ENCODE measurements around the gene XRN1.

The XRN1 gene

GRCh38 chr3:142278451-142278850 is 169.4 kb downstream of the XRN1 start:
- no peak overlapping the region for H3K4me3 ChIP-seq (ENCODE audit: low read length)
- no peak for TF ChIP-seq CTCF (IDR thresholded peaks at IDR 0.05; ENCODE audit: insufficient read depth, low read depth, low read length, missing control alignments)
- DNase-seq (ENCODE audit: low read depth), result no peak

- no peak for TF ChIP-seq CTCF (IDR thresholded peaks at IDR 0.05; ENCODE audit: insufficient read depth, low read depth, low read length, missing control alignments)
- DNase-seq (ENCODE audit: low read depth), result no peak
- H3K4me3 ChIP-seq (ENCODE audit: low read length), result no peak overlapping the region
Measured at GRCh38 chr3:142276781-142277180, 171.1 kb downstream of the XRN1 start.

- no peak for TF ChIP-seq CTCF (IDR thresholded peaks at IDR 0.05; ENCODE audit: insufficient read depth, low read depth, low read length, missing control alignments)
- DNase-seq (ENCODE audit: low read depth), result peak; percentile 55
- no peak overlapping the region for H3K4me3 ChIP-seq (ENCODE audit: low read length)
Measured at GRCh38 chr3:142275856-142276255, 172.0 kb downstream of the XRN1 start.

GRCh38 chr3:142274908-142275307 is 172.9 kb downstream of the XRN1 start:
- DNase-seq (ENCODE audit: low read depth), result no peak
- TF ChIP-seq CTCF (IDR thresholded peaks at IDR 0.05; ENCODE audit: insufficient read depth, low read depth, low read length, missing control alignments), result no peak
- no peak overlapping the region for H3K4me3 ChIP-seq (ENCODE audit: low read length)

- no peak for TF ChIP-seq CTCF (IDR thresholded peaks at IDR 0.05; ENCODE audit: insufficient read depth, low read depth, low read length, missing control alignments)
- H3K4me3 ChIP-seq (ENCODE audit: low read length), result no peak overlapping the region
- DNase-seq (ENCODE audit: low read depth), result no peak
Measured at GRCh38 chr3:142273501-142273900, 174.3 kb downstream of the XRN1 start.

- TF ChIP-seq CTCF (IDR thresholded peaks at IDR 0.05; ENCODE audit: insufficient read depth, low read depth, low read length, missing control alignments), result no peak
- DNase-seq (ENCODE audit: low read depth), result no peak
- no peak overlapping the region for H3K4me3 ChIP-seq (ENCODE audit: low read length)
Measured at GRCh38 chr3:142272200-142272891, 175.5 kb downstream of the XRN1 start.

GRCh38 chr3:142270407-142270806 is 177.4 kb downstream of the XRN1 start:
- TF ChIP-seq CTCF (IDR thresholded peaks at IDR 0.05; ENCODE audit: insufficient read depth, low read depth, low read length, missing control alignments), result no peak
- no peak for DNase-seq (ENCODE audit: low read depth)
- H3K4me3 ChIP-seq (ENCODE audit: low read length), result no peak overlapping the region

All from epithelial cell of esophagus (primary cell).